NCI-H1694 treated with DMSO at 0.1 percent for 48 hours (cell line): ENCODE data around the gene LPIN1.
A peak's percentile ranks its signal among the peaks of the same experiment; 100 is the strongest.

Experiments used
- DNase-seq: peaks from one replicate; lab custom pipeline; 2025; lab: John Stamatoyannopoulos, UW

LPIN1 gene

DNA sequence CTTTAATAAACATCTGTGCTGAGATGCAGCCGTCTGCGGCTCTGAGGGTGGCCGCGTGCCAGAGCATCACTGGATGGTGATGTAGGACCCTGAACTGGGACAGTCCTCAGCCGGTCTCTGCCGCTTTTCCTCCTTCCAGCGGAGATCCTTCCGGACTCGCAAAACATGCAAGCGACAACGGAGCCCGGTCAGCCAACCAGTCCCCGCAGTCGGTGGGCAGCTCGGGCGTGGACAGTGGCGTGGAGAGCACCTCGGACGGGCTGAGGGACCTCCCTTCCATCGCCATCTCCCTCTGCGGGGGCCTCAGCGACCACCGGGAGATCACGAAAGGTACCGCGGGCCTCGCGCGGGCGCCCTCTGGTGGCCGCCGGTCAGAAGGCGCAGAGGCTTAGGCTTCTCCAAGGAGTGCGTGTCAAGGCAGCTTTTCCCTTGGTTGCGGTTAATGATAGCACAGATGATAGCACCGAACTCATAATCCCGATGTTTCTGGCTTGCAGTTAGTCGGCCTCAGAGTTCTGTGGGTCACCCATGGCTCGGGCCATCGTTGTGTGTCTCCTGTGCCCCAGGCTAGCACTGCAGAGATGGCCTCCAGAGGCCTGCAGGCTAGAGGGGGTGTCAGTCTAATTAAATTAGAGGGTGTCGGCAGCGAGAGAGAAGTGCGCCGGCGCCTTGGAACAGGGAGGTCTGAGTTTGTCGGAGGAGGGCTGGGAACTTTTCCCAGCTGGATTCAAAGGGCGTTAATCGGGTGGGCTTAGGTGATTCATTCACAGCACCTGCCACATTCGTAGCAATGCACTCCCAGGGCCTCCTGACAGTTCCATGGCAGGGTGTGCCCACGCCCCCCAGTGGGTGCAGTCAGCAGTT, 38.5 kb downstream of the LPIN1 start:
- DNase-seq = peak; percentile 22

DNA sequence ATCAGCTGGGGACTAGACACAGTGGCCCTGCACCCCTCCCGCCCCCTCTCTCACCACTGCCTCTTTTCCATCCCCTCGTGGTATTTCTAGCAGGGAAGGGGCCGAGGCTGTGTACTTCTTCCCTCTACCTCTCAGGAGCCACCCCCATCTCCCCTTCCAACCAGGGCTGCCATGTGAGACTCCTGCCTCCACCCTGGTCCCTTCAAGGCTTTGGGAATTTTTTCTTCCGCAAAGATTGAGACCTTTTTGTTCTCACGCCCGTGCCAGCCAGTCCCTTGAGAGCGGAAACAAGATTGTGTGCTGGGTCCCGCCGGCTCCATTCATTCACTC, 39.1 kb downstream of the LPIN1 start:
- DNase-seq = no peak

DNA sequence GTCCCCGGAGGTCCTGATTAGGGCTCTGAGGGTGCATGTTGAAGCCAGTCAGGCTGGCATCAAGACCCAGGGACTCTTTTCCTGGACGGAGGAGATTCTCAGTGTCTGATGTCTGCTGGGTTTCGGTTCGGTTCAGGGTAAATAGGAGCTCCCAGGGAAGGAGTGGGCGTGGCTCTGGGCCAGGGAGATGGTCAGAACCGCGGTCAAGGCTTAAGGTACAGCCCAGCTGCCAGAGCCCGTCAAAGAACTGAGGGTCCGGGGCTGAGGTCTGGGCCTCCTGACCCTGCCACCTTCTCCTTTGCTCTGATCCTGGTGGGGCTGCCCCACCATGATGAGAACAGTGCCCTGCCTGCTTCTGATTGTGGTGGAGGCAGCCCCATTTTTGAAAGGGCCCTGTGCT, 39.8 kb downstream of the LPIN1 start:
- DNase-seq = no peak

DNA sequence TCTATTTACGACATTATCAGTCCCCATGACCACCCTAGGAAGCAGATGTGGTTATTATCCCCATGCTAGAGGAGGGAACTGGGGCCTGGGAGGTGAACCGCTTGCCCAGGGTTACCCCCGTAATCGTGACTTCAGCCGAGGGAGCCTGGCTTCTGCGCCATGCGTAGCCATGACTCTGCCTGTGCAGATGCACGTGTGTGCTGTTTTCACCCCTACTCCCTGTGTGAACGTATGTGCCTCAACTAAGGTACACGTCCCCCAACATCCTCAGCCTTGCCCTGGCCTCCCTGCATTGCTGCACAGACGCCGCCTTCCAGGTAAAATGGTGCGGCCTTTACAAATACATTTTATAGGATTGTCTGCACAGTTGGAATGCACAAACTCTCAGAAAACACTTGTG, 40.2 kb downstream of the LPIN1 start:
- DNase-seq = no peak

DNA sequence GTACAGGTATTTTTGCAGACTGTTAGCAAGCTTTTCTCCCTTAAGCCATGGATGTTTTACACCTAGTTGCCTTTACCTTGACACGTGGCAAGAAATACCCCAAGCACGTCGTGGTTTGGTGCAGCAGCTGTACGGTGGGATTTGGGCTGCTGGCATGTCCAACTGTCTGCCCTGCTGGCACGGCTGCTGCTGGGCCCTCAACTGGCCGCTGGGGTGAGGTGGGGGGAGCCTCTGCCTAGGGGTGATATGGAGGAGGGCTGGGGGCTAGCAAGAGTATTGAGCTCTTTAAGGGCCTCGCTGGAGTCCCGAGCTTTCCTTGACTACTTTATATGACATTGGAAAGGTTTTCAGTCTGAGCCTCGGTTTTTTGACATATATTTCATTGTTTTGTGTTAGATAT, 41.6 kb downstream of the LPIN1 start:
- DNase-seq = no peak

DNA sequence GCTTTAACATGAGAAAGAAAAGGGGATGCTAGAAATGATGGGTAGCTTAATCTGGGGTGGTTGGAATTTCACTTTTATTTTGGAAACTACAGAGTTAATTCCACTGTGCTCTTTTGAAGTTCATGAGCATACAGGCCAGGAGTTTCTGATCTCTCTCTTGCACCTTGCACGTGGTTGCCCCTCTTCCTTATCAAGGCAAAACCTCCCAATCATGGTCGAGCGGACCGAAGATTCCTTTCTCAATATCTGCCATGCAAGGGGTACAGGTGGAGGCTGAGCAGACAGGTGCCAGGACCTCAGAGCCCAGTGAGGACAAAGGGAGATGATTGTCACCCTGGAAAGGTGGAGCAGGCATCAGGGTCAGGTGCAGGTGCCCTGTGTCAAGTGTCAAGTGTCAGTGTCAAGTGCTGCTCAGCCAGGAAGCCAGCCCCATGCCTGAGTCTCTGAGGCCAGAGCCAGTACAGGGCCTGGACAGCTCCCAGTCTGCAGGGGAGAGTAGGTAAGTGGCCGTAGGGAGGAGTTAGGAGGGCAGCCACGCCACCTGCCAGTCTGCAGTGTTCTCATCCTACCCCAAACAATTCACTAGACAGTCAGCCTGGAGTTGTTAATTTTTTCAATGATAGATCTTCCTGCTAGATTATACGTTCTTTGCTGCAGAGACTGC, 42.2 kb downstream of the LPIN1 start:
- no peak for DNase-seq

DNA sequence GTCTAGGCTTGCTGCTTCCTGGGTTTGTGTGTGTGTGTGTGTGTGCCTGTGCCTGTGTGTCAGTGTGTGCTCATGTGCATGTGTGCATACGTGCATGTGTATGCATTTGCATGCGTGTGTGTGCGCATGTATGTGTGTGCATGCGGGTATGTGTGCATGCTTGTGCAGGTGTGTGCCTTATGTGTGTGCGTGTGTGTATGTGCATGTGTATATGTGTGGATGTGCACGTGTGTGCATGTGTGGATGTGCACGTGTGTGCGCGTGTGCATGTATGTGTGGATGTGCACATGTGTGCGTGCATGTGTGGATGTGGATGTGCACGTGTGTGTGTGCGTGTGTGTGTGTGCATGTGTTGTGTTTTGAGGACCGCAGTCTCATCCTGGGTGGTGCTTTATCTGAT, 42.8 kb downstream of the LPIN1 start:
- DNase-seq = no peak

DNA sequence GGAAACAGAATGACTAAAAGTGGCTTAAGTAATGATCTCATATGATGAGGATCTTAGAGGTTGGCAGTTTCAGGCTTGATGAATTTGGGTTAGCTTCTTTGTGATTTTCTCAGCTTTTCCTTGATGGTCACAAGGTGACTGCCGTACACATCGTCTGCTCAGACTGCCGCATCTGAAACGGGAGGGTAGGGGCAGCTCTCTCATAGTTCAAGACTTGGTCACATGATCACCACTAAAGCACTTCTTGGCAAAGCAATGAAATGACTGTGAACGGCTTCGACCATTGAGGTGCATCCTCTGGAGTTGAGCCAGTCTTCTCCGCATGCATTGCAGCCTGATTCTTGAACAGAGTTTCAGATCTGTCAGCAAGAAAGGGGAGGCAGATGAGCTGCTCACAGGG, 43.8 kb downstream of the LPIN1 start:
- no peak for DNase-seq

DNA sequence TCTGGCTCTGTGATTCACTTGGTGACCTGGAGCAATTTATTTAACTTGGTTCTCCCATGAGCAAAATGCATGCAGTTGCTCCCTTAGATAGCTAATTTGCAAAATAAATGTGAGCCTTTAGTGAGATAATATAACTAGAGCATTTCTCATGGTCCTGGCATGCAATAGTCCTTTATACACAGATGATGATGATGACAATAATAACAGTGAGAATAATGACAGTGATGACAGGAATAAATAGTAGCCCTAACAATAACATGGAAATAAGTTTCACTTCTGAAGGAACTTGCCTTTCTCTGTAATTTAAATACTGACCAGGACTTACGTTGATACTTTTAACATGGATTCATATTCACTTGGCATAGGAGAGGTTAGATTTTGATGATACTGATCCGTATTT, 49.2 kb downstream of the LPIN1 start:
- no peak for DNase-seq

DNA sequence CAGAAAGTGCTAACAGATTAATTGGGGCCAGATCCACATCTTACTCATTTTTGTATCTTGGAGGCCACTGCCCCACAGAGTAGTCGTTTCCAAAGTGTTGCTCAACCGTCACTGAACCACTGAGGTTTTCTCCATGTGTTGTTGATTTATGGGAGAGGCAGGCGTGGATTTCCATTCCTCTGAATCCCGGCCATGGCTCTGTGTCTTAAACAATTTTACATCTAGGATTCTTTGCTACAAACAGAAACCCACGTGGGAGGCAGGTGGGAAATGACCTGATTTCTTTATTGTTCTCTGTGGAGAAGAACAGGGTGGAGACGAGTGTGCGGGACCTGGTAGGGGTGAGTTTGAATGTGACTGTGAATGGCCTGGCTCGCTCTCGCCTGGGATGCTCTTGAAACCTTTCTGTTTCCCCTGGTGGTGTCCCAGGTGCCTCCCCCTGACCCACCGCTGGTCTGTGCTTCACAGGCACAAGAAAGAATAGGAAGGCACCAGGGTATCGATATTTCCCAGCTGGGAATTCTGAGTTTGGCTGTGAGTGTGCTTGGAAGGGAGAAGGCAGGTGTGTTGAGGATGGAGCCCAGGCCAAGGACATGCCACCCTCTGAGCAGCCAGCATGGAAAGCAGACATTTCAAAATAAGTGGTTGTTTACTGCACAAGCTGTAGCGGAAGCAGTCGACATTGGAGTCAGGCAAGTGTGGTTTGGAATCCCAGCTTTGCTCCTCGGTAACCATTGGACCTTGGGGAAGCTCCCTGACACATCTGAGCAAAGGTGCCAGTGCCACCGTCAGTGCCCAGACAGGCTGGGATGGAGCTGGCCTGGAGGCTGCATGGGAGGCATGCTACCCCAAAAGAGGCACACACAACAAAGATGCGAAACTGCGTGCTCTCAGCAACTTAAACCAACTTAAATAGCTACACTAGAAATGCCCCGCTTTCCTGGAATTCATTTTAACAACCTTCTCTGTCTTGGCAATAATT, 50.0 kb downstream of the LPIN1 start:
- no peak for DNase-seq

DNA sequence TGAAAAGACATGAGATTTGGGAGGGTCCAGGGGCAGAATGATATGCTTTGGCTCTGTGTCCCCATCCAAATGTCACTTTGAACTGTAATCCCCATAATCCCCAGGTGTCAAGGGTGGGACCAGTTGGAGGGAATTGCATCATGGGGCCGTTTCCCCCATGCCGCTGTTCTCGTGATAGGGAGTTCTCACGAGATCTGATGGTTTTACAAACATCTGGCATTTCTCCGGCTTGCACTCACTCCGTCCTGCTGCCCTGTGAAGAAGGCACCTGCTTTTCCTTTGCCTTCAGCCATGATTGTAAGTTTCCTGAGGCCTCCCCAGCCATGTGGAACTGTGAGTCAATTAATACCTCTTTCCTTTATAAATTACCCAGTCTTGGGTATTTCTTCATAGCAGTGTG, 51.4 kb downstream of the LPIN1 start:
- no peak for DNase-seq

DNA sequence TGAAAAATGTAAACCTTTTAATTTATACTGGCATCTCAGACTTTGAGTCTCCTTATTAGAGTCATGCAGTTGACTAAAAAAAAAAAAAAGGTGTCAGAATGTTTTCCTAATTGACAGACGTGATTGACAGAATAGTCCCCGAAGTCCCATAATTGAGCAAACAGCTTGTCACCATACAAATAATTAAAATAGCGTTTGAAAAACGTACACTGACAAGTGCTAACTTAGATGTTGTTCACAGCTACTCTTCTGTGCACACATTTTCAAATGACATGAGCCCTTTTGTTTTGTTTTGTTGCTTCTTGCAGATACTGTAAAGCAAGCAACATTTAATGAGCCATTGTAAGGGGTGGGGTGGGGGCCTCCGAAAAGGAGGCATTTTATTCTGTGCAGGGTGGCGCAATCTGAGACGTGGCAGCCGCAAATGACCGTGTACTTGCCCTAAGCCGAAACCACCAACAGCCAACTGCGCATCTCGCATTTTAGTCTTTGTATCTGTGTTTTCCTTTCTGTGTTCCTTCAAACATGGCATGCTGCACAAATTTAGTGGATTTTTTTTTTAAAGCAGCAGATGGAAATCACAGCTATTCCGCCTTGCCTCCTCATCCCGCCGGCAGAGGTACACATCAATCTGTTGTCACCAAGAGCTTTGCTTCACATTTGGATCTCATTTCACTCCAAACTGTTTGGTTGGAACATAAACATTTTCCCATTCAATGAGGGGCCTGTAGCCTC, 52.4 kb downstream of the LPIN1 start:
- DNase-seq = peak; percentile 49

DNA sequence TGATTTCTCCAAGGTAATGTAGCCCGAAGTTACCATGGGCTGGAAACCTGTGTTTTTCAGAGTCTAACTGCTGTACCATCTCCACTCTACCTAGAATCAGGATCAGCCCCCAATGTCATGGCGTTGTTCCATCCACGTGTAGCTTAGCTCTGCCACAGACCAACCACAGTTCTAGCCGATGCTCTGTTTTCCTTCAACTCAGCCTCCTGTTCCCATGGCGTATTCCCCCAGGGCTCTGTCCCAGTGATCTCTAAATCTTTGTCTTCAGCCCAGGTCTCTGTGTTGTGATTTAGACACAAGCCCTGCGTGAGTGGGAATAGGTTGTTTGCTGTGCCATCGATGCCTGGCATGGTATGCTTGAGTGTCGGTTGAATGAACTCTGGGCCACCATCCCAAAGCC, 53.4 kb downstream of the LPIN1 start:
- no peak for DNase-seq

DNA sequence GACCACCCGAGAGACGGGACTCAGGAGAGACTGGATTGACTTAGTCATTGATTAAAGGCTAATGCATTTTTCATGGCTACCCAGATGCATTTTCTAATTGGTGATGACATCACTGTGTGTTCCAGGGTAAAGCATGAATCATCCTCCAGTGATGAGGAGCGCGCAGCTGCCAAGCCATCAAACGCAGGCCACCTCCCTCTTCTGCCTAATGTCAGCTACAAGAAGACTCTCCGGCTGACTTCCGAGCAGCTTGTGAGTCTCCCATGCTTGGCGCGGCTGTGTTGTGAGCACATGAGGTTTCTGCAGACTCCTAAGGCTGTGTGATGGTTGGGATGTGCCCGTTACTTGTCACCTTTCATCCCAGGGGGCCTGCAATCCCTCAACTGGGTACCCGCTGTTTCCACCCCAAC, 56.4 kb downstream of the LPIN1 start:
- no peak for DNase-seq

DNA sequence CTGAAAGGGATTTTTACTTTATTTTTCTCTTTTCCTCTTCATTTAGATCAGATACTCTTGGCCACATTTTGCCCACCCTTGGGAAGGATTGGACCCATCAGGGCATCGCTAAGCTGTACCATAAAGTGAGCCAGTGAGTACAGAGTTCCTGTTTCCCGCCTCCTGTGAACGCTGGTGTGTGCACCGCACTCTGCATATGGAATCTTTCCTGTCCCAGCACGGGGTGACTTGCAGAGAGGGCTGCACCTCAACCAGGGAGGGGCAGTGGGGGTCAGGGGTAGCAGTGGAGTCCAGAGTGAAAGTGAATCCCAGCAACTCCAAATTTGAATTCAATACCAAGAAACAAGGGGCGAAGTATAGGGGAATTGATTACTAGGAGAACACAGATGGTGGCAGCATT, 58.6 kb downstream of the LPIN1 start:
- no peak for DNase-seq

DNA sequence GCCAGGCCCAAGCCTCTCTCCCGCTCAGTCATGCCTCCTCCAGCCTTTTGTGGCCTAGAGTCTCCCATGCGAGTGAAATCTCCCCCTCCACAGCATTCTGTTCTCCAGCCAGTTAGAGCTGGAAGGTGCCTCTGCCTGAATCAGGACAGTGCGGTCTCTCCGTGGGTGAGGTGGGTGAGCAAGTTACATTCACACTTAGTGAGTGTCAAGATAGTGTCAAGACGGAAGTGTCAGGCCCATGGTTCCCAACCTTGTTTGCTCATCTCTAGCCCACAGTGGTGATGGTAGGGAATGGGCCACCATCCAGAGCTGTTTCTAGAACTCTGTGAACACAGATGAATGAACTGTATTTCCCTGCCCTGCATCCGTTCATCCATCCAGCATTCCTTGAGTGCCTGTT, 59.5 kb downstream of the LPIN1 start:
- DNase-seq = no peak

DNA sequence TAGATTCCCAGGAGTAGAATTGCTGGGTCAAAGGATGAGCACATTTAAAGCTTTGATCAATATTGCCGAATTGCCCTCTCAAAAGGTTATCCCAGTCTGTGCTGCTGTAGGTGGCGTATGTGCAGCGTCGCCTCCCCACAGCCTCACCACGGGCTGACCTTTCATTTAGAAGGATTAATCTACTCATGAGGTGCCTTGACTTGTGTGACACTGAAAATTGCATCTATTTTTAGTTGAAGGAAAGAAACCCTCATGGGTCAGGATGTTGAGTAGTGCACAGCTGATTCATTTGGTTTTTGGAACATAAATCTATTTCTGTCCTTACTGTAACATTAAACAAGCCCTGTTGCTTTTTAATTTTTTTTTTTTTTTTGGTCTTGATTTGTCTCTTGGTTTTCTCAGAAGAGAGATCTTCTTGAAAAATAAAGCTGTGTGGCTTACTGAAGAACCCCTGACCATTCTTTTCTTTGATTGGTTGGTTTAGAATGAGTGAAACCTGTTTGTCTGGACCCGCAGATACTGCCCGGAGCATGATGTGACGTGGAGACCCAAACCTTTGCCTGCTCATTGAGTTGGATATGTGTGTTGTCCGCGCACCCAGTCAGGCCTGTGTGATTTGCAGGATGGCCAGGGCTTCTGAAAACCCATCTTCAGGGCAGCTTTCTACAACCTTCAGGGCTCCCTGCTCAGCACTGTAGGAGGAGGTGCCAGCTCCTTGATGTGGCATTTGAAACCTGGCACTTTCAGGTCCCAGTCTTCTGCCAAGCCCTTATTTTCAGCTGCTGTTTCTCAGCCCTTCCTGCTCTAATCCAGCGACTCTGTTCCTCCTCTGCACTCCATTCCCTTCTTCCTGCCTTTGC, 61.0 kb downstream of the LPIN1 start:
- DNase-seq = no peak

DNA sequence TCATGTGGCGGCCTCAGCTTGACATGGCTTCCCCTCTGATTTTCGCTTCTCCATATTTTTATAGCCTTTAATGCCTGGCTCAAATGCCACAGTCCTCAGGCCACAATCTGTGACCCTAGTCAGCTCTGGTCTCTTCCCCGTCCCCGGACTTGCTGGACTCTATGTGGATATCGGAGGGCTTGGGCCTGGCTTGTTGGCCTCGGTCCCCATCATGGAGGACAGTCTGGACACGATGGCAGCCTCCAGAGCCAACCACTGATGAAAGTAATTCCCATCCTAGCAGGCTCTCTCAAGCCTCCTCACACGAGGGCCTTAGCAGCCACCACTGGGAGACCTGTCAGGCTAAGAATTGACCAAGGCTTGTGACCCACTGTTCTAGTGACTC, 61.6 kb downstream of the LPIN1 start:
- DNase-seq = no peak

DNA sequence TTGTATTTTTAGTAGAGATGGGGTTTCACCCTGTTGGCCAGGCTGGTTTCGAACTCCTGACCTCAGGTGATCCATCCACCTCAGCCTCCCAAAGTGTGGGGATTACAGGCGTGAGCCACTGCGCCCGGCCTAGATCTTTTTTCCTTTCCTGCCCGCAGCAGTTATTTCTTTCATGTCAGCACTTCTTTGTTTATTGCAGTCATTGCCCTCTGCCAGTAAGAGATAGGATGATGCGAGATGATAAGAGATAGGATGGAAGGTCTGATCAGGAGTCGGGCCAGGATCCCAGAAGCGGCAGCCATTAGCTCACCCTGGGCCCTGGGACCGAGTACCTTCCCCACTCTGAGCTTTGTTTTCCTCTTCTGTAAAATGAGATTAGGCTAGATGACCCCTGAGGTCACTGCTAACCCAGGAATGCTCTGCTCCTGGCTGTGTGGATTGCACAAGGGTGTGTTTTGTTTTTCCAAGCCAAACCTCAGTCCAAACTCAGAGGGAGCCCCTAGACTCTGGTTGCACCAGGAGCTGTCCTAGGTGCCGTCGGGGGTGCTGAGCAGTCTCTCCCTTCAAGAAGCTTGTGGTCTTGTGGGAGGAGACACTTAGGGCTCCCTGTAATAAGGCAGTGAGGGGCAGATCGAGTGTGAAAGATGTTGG, 63.3 kb downstream of the LPIN1 start:
- no peak for DNase-seq

DNA sequence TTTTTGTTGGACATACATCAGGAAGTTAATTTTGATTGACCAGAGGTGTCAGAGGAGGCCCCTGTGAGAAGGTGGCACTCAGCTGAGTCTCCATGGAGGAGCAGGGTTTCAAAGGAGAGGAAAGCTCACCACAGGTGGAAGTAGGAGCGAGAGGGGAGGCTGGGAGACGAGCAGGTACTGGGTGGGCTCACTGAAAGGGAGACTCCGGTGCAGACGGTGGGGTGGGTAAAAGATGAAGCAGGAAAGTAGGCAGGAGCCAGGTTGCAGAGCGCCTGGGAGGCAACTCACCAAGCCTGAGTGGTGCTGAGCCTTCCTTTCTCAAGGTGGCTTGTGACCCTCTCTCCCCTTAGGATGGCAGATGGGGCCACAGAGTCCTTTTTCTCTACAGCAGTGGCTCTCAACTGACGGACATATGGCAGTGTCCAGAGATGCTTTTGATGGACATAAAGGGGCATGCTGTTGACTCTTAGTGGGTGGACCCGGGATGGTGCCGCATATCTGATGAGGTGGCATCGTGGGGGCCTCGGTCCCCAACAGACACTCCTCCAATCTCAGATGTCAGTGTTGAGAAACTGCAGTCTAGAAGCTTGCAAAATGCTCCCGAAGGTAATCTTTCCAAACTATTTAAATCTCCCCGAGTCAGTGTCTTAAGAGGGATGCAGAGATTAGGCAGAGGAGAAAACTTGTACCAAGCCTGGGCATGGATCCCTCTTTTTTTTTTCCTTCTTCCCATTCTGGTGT, 64.0 kb downstream of the LPIN1 start:
- no peak for DNase-seq
